NCI-H446 treated with DMSO at 0.1 percent for 48 hours (cell line): ENCODE measurements around the gene NFYC.

Experiments
- DNase-seq: peaks from one replicate; lab custom pipeline; 2025; lab: John Stamatoyannopoulos, UW

The NFYC gene

GRCh38 chr1:40760984-40761383, 69.5 kb downstream of the NFYC start:
- no peak for DNase-seq

DNA sequence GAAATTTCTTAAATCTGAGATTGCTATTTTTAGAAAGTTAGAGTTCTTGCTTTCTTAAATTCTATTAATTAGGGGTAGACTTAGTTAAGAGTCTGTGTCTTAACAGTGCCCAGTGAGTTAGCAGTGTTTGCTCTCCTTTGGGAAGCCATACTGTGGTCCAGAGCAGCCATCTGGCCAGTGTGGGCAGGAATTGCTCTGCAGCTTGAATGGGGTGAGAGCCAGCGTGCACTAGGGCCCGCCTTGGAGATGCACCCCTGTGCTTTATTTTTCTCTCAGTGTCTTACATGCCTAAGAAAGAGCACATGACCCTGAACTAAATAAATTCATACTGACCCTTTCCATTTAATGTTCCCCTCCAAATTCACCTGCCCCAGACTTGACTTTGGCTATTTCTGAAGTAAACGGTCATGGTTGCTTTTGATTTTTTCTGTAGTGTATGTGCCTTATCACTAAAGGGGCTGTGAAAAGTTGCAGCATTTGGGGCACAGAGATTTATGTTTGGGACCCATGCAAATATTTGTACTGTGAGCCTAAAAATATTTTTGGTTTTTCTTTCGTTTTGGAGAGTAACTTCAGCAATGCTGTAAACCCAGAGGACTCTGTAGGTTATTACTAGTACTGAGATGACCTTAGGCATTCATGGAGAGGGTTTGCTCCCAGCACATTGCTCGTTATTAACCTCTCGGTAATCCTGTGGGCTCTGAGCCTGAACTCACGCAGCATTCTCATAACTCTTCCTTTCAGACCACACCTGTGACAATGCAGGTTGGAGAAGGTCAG, 70.8 kb downstream of the NFYC start:
- no peak for DNase-seq

- no peak for DNase-seq
Measured at GRCh38 chr1:40763742-40764532, 72.4 kb downstream of the NFYC start.

- DNase-seq: no peak
Measured at GRCh38 chr1:40764981-40765380, 73.5 kb downstream of the NFYC start.

DNA sequence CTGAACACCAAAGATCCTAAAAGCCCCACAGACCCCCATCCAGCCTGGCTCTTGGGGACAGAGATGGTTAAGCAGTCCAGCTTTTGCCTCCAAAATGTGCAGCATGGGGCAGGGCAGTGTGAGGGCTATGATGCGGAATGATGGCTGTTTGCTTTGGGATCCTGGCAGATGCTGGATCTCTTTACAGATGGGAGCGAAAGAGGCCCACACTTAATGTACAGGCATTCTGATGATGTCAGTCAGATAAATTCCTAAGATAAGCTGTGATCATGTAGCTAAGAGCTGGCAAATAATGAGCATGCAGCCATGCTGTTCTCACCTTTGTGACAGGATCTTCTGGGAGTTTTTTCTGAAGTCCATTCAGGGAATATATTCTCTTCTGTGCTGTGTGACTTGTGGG, 74.5 kb downstream of the NFYC start:
- no peak for DNase-seq

DNA sequence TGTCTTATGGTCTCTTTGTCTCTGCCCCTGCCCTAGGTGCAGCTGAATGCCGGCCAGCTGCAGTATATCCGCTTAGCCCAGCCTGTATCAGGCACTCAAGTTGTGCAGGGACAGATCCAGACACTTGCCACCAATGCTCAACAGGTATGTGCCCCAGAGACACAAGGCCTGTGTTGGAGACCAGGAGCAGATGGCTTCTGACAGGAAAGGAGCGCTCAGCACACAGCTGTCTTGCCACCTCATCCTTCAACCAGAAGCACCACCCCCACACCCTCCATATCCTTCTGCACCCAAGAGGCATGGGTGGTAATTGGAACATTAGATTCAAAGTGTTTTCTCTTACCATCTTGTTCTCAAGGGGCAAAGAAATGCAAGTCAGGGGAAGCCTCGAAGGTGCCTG, 75.1 kb downstream of the NFYC start:
- DNase-seq: no peak

DNA sequence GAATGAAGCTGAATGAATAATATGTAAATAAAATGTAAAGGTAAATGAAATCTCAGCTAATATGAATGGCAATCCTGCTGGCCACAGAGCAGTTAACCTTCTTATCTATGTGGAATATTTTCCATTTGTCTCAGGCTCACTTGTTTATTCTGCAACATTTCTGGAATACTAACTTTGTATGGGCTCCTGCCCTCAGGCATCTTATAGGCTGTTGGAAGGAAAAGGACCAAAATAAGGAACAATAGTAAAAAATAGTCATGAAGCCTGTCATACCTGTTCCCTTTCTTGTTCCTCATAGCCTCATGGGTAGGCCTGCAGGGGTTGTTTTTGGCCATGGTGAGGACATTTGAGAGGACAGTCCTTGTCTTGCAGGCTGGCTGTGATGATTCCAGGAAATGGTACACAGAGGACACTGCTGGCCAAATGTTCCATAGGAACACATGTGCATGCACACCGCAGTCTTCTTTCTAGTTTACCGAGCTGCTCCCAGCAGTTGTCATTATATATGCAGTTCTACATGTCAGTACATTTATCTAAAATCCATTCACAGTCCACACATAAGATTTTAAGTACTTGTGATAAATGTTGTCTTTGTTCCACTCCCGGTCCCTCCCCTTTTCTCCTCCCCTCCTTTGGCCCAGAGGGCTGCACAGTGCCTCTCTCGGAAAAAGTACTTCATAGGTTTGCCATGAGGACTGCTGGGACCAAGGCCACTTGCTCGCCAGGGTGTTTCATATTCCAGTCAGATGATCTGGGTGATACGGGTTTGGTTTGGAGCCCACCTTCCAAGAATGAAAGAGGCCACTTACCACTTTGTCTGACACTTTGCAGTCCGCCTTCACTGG, 76.9 kb downstream of the NFYC start:
- DNase-seq: no peak

- peak; percentile 66 for DNase-seq
Measured at GRCh38 chr1:40769815-40770214, 78.3 kb downstream of the NFYC start.

- no peak for DNase-seq
Measured at GRCh38 chr1:40770296-40771070, 79.0 kb downstream of the NFYC start.

DNA sequence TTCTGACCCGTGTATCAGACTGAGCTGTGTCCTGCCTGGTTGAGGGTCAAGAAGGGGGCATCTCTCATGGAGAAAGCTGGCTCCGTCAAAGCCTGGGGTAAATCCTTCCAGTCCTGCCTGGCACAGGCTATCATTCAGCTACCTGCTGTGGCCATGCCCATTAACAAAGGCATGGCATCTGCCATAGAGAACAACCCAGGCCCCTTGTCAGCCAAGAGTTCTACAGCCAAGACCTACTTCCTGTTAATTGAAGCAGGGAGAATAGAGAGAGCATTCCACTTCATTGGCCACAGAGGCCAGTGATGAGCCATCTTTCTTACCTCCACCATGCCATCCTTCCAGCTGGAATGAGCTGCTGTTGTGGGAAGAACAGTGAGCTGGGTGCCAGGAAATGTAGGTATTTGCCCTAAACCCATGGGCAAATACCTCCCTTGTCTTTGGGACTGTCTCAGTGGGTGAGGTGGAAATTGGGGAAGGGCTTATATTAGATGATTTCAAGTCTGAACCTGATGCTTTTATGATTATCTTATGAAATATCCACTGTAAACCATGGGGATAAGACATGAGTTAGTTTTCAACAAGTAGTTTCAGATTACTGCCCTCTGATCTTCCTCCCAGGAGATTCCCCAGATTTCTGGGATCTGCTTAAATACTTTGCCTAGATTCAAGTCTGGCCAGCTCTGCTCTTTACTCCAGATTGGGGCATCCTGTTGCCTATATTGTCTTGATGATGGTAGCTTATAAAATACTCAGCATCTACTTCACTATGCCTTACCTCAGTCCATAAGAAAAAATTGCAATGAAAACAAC, 80.8 kb downstream of the NFYC start:
- DNase-seq: peak; percentile 87

DNA sequence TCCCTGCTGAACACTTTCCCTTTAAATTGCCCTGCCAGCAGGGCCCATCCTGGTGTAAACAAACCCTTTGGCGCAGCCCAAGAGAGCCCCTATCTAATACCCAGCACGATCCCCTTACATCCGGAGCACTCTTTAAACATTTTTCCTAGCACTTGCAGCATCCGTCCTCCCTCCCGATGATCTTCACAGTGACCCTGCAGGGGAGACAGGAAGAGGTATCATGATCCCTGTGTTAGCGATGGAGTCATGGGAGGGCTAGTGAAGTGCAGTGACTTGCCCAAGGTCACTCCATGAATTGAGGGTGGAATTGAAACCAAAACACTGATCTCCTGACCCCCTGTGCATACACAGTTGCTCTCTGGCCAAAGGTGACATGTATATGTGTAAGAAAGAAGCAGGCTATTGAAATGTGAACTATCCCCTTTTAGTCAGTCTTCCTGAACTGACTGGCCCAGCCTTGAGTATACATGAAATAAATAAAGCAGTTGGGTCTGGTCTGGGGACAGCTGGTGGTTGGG, 82.3 kb downstream of the NFYC start:
- DNase-seq: no peak

- no peak for DNase-seq
Measured at GRCh38 chr1:40774266-40774998, 82.9 kb downstream of the NFYC start.

DNA sequence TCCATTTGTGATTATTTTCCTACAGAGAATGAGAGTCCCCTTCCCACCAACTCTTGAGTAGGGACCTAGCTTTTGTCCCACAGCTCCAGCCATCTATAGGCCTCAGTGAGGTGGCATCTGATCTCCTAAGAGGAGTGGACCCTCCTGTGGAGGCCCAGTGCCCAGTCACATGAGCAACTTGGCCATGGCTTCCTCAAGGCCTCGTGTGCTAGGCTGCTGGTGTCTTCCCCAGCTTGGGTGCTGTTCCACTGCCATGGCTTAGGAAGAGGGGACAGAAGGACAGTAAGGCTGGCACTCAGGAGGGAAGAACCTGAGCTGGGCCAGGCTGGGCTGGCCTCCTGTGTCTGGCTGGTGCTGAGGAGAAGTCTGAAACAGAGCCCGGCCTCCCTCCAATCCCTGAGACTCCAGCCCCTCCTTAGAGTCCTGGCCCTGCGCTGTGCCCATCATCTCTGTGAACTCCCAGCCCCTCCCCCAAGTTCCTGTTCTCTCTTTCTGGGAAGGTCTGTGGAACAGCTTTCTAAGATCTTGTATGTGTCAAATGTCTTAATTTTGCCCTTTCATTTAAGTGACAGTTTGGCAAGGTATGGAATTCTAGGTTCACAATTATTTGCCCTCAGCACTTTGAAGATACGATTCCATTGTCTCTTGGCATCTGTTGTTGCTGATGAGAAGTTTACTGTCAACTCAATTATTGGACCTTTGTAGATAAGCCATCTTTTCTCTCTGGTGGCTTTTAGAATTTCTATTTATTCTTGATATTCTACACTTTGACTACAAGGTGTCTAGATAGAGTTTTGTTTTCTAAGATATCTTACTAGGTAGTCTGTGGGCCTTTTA, 85.0 kb downstream of the NFYC start:
- DNase-seq: no peak

DNA sequence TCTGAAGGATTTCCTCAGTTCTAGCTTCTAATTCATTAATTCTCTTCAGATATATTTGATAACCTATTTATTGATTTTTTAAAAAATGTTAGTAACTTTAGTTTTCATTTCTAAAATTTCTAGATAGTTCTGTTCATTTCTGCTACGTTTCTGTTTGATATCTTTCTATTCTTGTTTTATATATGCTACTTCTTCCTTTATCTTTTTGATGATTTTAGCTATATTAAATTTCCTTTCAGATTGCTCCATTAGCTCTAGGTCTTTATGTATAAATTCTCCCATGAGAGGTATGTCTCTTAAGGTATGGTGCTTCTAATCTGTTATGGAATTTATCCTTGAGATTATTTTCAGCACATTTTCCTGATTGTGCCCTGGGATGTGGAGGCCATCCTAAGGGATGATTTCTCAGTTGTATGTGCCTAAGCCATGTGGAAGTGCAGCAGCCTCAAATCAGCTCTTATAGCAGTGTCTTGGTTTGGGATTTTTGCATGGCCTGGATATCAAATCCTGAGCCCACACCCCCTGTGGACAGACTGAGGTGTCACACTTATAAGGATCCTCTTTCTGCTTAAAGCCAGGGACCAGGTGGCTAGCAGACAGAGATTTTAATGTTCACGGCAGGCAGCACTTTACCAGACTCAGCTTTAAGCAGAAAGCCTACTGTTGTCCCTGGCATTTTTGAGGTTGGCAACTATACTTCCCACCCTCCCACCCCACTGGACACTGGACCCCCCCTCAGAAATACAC, 85.9 kb downstream of the NFYC start:
- no peak for DNase-seq

GRCh38 chr1:40780678-40781607, 89.4 kb downstream of the NFYC start:
- peak; percentile 22 for DNase-seq

DNA sequence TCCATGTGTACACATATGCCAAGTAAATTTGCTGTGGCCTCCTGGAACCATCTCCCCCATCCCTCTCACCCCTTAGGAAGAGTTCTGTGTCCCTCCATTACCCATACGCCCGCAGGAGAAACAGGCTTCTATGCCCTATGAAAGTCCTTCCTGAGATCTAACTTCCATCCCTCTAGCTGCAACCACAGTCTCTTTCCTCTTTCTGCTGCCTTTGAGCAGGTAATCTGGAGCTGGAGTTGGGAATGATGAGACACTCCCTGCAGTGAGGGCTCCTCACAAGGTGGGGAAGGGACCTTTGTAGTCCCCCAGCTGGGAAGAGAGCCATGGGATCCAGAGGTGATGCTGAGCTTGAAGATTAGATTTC, 90.1 kb downstream of the NFYC start:
- no peak for DNase-seq

DNA sequence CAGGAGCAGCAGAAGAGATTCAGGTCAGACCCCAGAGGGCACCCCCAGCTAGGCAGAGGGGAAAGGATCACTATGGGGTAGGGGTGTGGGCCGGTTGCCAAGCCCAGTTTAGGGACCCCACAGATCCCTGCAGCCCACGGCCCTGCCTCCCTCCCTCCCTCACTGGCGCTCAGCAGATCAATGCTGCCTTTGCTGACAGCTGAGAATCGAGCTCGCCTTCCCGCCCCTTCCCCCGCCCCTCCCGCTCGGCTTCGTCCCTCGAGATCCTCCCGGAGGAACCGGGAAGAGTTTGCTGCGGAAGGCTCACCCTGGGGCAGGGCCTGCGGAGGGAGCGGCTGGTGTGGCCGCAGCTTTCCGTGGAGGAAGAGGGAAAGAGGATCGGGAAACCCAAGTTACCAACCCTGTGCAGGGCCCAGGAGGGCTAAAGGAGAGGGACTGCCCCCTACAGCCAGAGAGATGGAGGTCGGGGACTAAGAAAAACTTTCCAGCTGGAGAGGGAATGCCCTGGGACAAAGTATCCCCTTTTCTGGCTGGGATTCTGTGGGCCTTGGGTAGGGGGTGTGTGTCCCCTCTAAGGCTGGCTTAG, 91.0 kb downstream of the NFYC start:
- DNase-seq: no peak
